ENCODE measurements around the gene SRPK1.

SRPK1 gene

GRCh38 chr6:35894776-35895175, 26.1 kb downstream of the SRPK1 start:
- Histone ChIP-seq H3K27me3 (ENCODE audit: insufficient read depth, poor library complexity, severe bottlenecking) (no peaks in the 10 kb centered on the region), H3K27ac (replicated peaks) (no peak overlapping the region), H3K4me3 (replicated peaks; ENCODE audit: insufficient read depth, low read length) (no peak overlapping the region)
- no peak for DNase-seq (ENCODE audit: low read depth in 1 of 2, low spot score in 1 of 2)
- no peak for TF ChIP-seq POLR2AphosphoS5 (IDR thresholded peaks at IDR 0.05; ENCODE audit: low read depth)
- no peak for TF ChIP-seq CTCF (IDR thresholded peaks at IDR 0.05; ENCODE audit: insufficient read depth, low read length)
- no peak for TF ChIP-seq GABPA (IDR thresholded peaks at IDR 0.05; ENCODE audit: low read depth)
- no peak for TF ChIP-seq REST (IDR thresholded peaks at IDR 0.05; ENCODE audit: insufficient replicate concordance, low read depth)
- TF ChIP-seq SPI1 (IDR thresholded peaks at IDR 0.05; ENCODE audit: borderline replicate concordance, low read depth), result no peak

DNA sequence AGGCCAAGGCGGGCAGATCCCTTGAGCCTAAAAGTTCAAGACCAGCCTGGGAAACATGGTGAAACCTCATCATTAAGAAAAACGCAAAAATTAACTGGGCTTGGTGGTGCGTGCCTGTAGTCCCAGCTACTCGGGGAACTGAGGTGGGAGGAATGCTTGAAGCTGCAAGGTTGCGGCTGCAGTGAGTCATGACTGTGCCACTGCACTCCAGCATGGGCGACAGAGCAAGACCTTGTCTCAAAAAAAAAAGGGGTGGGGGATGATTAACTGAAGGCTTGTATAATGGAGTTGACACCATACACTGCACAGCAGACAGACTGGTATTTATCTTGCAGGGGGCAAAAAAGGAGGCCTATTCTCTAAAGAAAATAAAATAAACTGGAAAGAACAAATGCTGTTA, 27.7 kb downstream of the SRPK1 start:
- Histone ChIP-seq H3K27ac (replicated peaks) (no peak overlapping the region), H3K4me3 (replicated peaks; ENCODE audit: insufficient read depth, low read length) (no peak overlapping the region), H3K27me3 (ENCODE audit: insufficient read depth, poor library complexity, severe bottlenecking) (no peaks in the 10 kb centered on the region)
- TF ChIP-seq CTCF (IDR thresholded peaks at IDR 0.05; ENCODE audit: insufficient read depth, low read length), result no peak
- no peak for TF ChIP-seq GABPA (IDR thresholded peaks at IDR 0.05; ENCODE audit: low read depth)
- no peak for TF ChIP-seq SPI1 (IDR thresholded peaks at IDR 0.05; ENCODE audit: borderline replicate concordance, low read depth)
- no peak for TF ChIP-seq POLR2AphosphoS5 (IDR thresholded peaks at IDR 0.05; ENCODE audit: low read depth)
- TF ChIP-seq REST (IDR thresholded peaks at IDR 0.05; ENCODE audit: insufficient replicate concordance, low read depth), result no peak
- DNase-seq (ENCODE audit: low read depth in 1 of 2, low spot score in 1 of 2), result no peak

GRCh38 chr6:35892482-35892881, 28.4 kb downstream of the SRPK1 start:
- no peak for DNase-seq (ENCODE audit: low read depth in 1 of 2, low spot score in 1 of 2)
- no peak overlapping the region for H3K27ac ChIP-seq (replicated peaks)
- no peaks in the 10 kb centered on the region for H3K27me3 ChIP-seq (ENCODE audit: insufficient read depth, poor library complexity, severe bottlenecking)
- H3K4me3 ChIP-seq (replicated peaks; ENCODE audit: insufficient read depth, low read length), result no peak overlapping the region
- no peak for TF ChIP-seq POLR2AphosphoS5 (IDR thresholded peaks at IDR 0.05; ENCODE audit: low read depth)
- no peak for TF ChIP-seq REST (IDR thresholded peaks at IDR 0.05; ENCODE audit: insufficient replicate concordance, low read depth)
- no peak for TF ChIP-seq CTCF (IDR thresholded peaks at IDR 0.05; ENCODE audit: insufficient read depth, low read length)
- TF ChIP-seq GABPA (IDR thresholded peaks at IDR 0.05; ENCODE audit: low read depth), result no peak
- no peak for TF ChIP-seq SPI1 (IDR thresholded peaks at IDR 0.05; ENCODE audit: borderline replicate concordance, low read depth)
